HepG2 (cell line): ENCODE measurements around the gene NADK2. TPM values are rescaled to one million over a fixed set of nuclear protein-coding genes. Genes with fewer than 3 reads are reported as not detected.
A peak's percentile ranks its signal among the peaks of the same experiment; 100 is the strongest.

Source experiments
- ATAC-seq: fragments of 200-7000 bp; cut with Tn5 transposase; 3 replicates; pipeline ENCODE4 v1.9.1; 2020; ENCODE audit warnings: mild to moderate bottlenecking, moderate library complexity
- BruUV-seq: library from RNA; stranded (reverse); fragments of 400-500 nt; replicated peaks from 2 replicates; lab custom pipeline; 2021; lab: Mats Ljungman, UMichigan
- CTCF ChIA-PET: fragments of 300-600 bp; formaldehyde crosslinking; extraction: SDS; loops from one replicate; lab custom pipeline; 2021; ENCODE audit warnings: low total read pairs, inconsistent platforms, low intra/inter-chr PET ratio; lab: Yijun Ruan, JAX
- POLR2A ChIA-PET: fragments of 350-600 bp; sonication (Branson Sonifier 250); formaldehyde crosslinking; loops from one replicate; lab custom pipeline; 2020; ENCODE audit warnings: antibody characterized with exemption, inconsistent platforms; lab: Yijun Ruan, JAX
- DNase-seq: peaks from one replicate; pipeline ENCODE4 v3.0.0-alpha.2; 2015; ENCODE audit warnings: low spot score
- FAIRE-seq: peaks from 3 replicates; lab custom pipeline; 2011; peaks lifted over from hg19 to GRCh38; lab: Jason Lieb, UNC
- H2AFZ ChIP-seq: one replicate; pipeline ENCODE4 v1.6.1; 2011; ENCODE audit warnings: low read length, inconsistent platforms
- H3K27ac ChIP-seq: fragments of 300-600 bp; 3 replicates; pipeline ENCODE4 v1.8.0; 2011; ENCODE audit warnings: mixed run types, mild to moderate bottlenecking, mixed read lengths, low read length, inconsistent platforms; ENCODE audit not compliant: insufficient read depth; ENCODE audit errors: extremely low read length
- H3K27me3 ChIP-seq, 2 experiments: fragments of 200-600 bp in 1 of 2; 2 replicates in 1 of 2; 3 replicates in 1 of 2; pipeline versions ENCODE4 v1.6.0 to v1.8.0; 2011; ENCODE audit warnings: low read length in 2 of 2, mild to moderate bottlenecking in 2 of 2, moderate library complexity in 2 of 2, inconsistent platforms in 1 of 2; ENCODE audit not compliant: insufficient read depth in 2 of 2, control insufficient read depth in 1 of 2
- H3K36me3 ChIP-seq, 2 experiments: fragments of 200-600 bp in 1 of 2; replicated peaks in 1 of 2; 2 replicates in 1 of 2; 3 replicates in 1 of 2; pipeline versions ENCODE4 v1.5.1 to v1.8.0; 2011; ENCODE audit warnings: low read length in 2 of 2, inconsistent platforms in 1 of 2; ENCODE audit not compliant: insufficient read depth in 2 of 2, control insufficient read depth in 1 of 2
- H3K4me1 ChIP-seq: 2 replicates; pipeline ENCODE4 v1.5.1; 2012; ENCODE audit warnings: low read length, inconsistent platforms; ENCODE audit not compliant: insufficient read depth
- H3K4me2 ChIP-seq: 2 replicates; pipeline ENCODE4 v1.6.0; 2011; ENCODE audit warnings: low read depth, low read length, inconsistent platforms
- H3K4me3 ChIP-seq, 3 experiments: fragments of 200-600 bp in 1 of 3; sonication (generic), shearing (Covaris generic) in 1 of 3; replicated peaks in 1 of 3; 2 replicates each; pipeline ENCODE4 v1.5.1; 2011 to 2016; ENCODE audit warnings: low read length in 3 of 3, inconsistent platforms in 2 of 3, low read depth in 2 of 3, mild to moderate bottlenecking in 2 of 3, control low read depth in 1 of 3, mixed read lengths in 1 of 3; ENCODE audit not compliant: insufficient read depth in 1 of 3
- H3K79me2 ChIP-seq: one replicate; pipeline ENCODE4 v1.6.1; 2011; ENCODE audit warnings: low read length, inconsistent platforms; ENCODE audit not compliant: insufficient read depth
- H3K9ac ChIP-seq: 2 replicates; pipeline ENCODE4 v1.6.0; 2011; ENCODE audit warnings: mild to moderate bottlenecking, low read depth, low read length, inconsistent platforms; ENCODE audit not compliant: insufficient read depth
- H3K9me3 ChIP-seq: 2 replicates; pipeline ENCODE4 v1.5.1; 2012; ENCODE audit warnings: mild to moderate bottlenecking, low read length
- H4K20me1 ChIP-seq: 2 replicates; pipeline ENCODE4 v1.6.0; 2011; ENCODE audit warnings: inconsistent platforms, mild to moderate bottlenecking, low read length, moderate library complexity; ENCODE audit not compliant: insufficient read depth
- SPEN ChIP-seq: sonication (generic); formaldehyde crosslinking; IDR thresholded peaks from 2 replicates; pipeline ENCODE4 v1.5.1; 2020; ENCODE audit warnings: low read depth, mild to moderate bottlenecking, missing genetic modification reagents
- ZNF280D ChIP-seq: sonication (generic); formaldehyde crosslinking; IDR thresholded peaks from 2 replicates; pipeline ENCODE4 v1.5.1; 2020; ENCODE audit warnings: mild to moderate bottlenecking, missing genetic modification reagents
- WGBS: methylation state at CpG from one replicate; pipeline ENCODE4 v1.1.6; 2017; ENCODE audit warnings: low lambda C conversion rate; 5-methylcytosine and 5-hydroxymethylcytosine counted together
- in situ Hi-C: cut with HindIII; loops from 2 replicates; pipeline ENCODE4 v1.10.0; 2017; ENCODE audit warnings: low pct_unique_long_range_greater_than_20kb; ENCODE audit not compliant: extremely low pct_ligation_motif_present
- intact Hi-C: fragments of 100-400 bp; cut with micrococcal nuclease; formaldehyde crosslinking; loops from one replicate; pipeline ENCODE4 v1.10.0; 2022; ENCODE audit not compliant: unreplicated experiment
- polyA plus RNA-seq, 8 experiments: library from polyadenylated mRNA; depleted of rRNA in 3 of 8; stranded (reverse) in 7 of 8; unstranded in 1 of 8; fragments of >200 nt; fragmentation: Illumina TruSeq in 4 of 8; extraction: Trizol in 4 of 8; gene quantifications; 2 replicates each; pipeline versions ENCODE4 v1.2.1 to v1.2.3, GENCODE V29; 2011 to 2016; ENCODE audit warnings: low read depth in 4 of 8, missing spikeins in 1 of 8, mixed read lengths in 1 of 8; ENCODE audit not compliant: insufficient read depth in 1 of 8
- total RNA-seq, 5 experiments: library from RNA; depleted of rRNA; stranded (reverse); fragments of >200 nt; fragmentation: Illumina TruSeq; extraction: Trizol; gene quantifications; 2 replicates each; pipeline ENCODE4 v1.2.3, GENCODE V29; 2016; ENCODE audit warnings: low read depth in 1 of 5

Gene NADK2
- total and polyA plus RNA-seq, 2 of the 13 experiments (the other 11 are each of a cell fraction or from before 2014, with no cell fraction given), result 13.9 to 71.4 TPM

- WGBS, result 92% methylated on average over 2 of the region's 2 CpGs
- intact Hi-C loops, result no loop called here
These were observed 4.0 kb downstream of the NADK2 start for GRCh38 chr5:36237751-36238150.

More at GRCh38 chr5:36237751-36238150, 4.0 kb downstream of the NADK2 start:
- in situ Hi-C loops, result no loop called here
- Histone ChIP-seq H3K79me2 (peaks cover 69% of the 10 kb centered on the region), H3K4me3 (no peak overlapping the region), H2AFZ (no peak overlapping the region), H4K20me1 (no peaks in the 10 kb centered on the region), H3K4me2 (peak overlapping the region; percentile 21; the same call in 1 of the 2 replicates), H3K9ac (no peak overlapping the region), H3K27ac (no peak overlapping the region), H3K4me1 (peaks cover 50% of the 10 kb centered on the region), H3K9me3 (no peaks in the 10 kb centered on the region), H3K36me3 (no peaks in the 10 kb centered on the region), H3K27me3 (no peaks in the 10 kb centered on the region)
- BruUV-seq, result no TSS peak
- FAIRE-seq, result no peak
- CTCF ChIA-PET, result no interaction called here
- POLR2A ChIA-PET, result interaction anchor here (0.9 to 1.3 kb wide), 2 partner anchors 56 to 166 kb away, joined by 3 read pairs; no protein-coding TSS in a partner anchor
- TF ChIP-seq SPEN (CRISPR knock-in tag), result no peak
- TF ChIP-seq ZNF280D, result no peak
- ATAC-seq, result no peak
- no peak for DNase-seq
